Retina (tissue), 1 donor: ENCODE results near the gene OR2AJ1.

Source experiments
- DNase-seq: peaks from one replicate; pipeline ENCODE4 v3.0.0-alpha.2; 2016

Gene OR2AJ1

DNA sequence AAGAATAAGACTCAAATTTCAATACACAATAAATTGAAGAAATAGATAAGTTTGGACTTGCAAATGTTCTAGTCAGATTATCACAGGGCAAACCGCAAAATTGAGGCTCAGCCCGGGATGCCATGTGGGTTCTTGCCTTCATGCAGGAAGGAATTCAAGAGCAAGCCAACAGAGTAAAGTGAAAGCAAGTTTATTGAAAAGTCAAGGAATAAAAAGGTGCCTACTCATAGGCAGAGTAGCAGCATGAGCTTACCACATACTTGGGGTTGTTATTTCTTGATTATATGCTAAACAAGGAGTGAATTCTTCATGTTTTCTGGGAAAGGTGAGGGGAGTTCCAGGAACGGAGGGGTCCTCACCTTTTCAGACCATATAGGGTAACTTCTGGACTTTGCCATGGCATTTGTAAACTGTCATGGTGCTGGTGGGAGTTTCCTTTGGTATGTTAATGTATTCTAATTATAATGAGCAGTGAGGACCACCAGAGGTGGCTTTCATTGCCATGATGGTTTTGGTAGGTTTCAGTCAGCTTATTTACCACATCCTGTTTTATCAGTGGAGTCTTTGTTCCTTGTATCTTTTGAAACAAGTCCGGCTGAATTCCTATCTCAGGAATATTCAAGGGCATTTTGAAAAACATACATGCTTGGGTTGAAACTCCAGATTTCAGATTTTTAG is 38.4 kb downstream of the OR2AJ1 start:
- DNase-seq: no peak

DNA sequence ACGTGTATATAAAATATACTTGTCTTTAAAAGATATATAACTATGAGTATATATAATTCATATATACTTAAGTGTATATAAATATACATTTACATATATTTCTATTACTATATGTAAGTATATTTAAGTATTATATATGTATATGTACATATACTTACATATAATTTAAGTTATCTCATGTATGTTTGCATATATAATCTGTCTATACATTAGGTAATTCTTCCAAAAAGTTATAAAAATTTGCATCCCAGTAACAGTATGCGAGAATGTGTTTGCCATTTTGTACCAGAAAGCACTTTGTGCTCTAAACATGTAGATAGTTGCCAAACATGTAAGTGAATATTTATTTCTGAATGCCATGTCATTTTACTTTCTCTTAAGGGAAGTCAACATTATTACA is 40.2 kb downstream of the OR2AJ1 start, which contains the start of gene OR2AK2:
TSS of gene OR2AK2 (plus strand) at position 301 of the 400 bp plus-strand sequence. CDS start 144 bp downstream, outside the sequence.
- DNase-seq: no peak

DNA sequence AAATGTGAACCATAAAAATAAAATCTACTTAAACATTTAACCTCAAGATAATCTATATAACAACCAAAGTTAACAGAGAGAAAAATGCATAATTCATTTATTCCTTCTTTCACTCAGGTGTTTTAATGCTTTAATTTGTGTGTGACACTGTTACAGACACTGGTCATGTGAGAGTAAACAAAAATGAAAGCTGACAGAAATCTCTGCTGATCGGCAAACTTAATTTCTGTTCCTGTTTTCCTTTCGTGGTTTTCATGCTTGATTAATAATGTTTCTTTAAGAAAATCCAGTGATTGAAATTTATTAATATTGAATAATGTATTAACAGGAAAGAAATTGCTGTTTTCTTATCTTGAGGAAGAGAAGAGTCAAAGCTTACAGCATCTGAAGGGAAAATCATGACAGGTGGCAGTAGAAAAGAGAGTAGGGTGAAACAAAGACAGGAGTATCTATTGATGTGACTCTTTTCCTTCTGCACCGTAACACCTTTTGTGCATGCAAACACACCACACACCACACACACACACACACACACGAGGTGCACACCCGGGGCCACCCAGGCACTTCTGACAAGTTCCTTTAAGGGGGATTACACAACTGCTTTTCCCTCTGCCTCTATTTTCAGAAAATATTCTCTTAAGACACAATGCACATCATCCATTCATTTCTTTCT is 42.0 kb downstream of the OR2AJ1 start:
- DNase-seq: no peak
